Endodermal cell (in vitro differentiated cells): ENCODE results near the gene SORCS2. TPM values are rescaled to one million over a fixed set of nuclear protein-coding genes. Genes with fewer than 3 reads are reported as not detected.

Experiments used
- DNase-seq: peaks from one replicate; pipeline ENCODE4 v3.0.0-alpha.2; 2017
- H3K27ac ChIP-seq: 2 replicates; pipeline ENCODE4 v1.5.1; 2013; ENCODE audit warnings: mild to moderate bottlenecking, low read depth, low read length, moderate library complexity
- H3K27me3 ChIP-seq: 2 replicates; pipeline ENCODE4 v1.6.1; 2013; ENCODE audit warnings: mild to moderate bottlenecking, low read length, moderate library complexity; ENCODE audit not compliant: insufficient read depth, control insufficient read depth, poor library complexity, severe bottlenecking
- H3K36me3 ChIP-seq: 2 replicates; pipeline ENCODE4 v1.7.0; 2013; ENCODE audit warnings: mild to moderate bottlenecking, low read length, moderate library complexity; ENCODE audit not compliant: control insufficient read depth, insufficient read depth
- H3K4me1 ChIP-seq: one replicate; pipeline ENCODE4 v1.7.0; 2013; ENCODE audit warnings: low read length; ENCODE audit not compliant: control insufficient read depth, insufficient read depth
- H3K4me3 ChIP-seq: 2 replicates; pipeline ENCODE4 v1.5.1; 2013; ENCODE audit warnings: mild to moderate bottlenecking, low read length, moderate library complexity
- H3K9ac ChIP-seq: 2 replicates; pipeline ENCODE4 v1.6.1; 2013; ENCODE audit warnings: mild to moderate bottlenecking, low read length, moderate library complexity; ENCODE audit not compliant: poor library complexity, severe bottlenecking; ENCODE audit errors: extremely low read depth
- H3K9me3 ChIP-seq: 2 replicates; pipeline ENCODE4 v1.6.1; 2013; ENCODE audit warnings: mild to moderate bottlenecking, low read length, moderate library complexity; ENCODE audit not compliant: control insufficient read depth
- H3K27ac Mint-ChIP-seq: 2 replicates; pipeline ENCODE4 v1.8.0; 2020; ENCODE audit warnings: mixed read lengths
- H3K27me3 Mint-ChIP-seq: 2 replicates; pipeline ENCODE4 v1.8.0; 2021; ENCODE audit warnings: mild to moderate bottlenecking, mixed read lengths; ENCODE audit not compliant: insufficient read depth
- H3K36me3 Mint-ChIP-seq: 2 replicates; pipeline ENCODE4 v1.8.0; 2020; ENCODE audit warnings: low read depth, mixed read lengths
- H3K4me1 Mint-ChIP-seq: 2 replicates; pipeline ENCODE4 v1.8.0; 2020; ENCODE audit warnings: mixed read lengths
- H3K4me3 Mint-ChIP-seq: 2 replicates; pipeline ENCODE4 v1.8.0; 2020; ENCODE audit warnings: mild to moderate bottlenecking, moderate library complexity, mixed read lengths
- H3K9me3 Mint-ChIP-seq: 2 replicates; pipeline ENCODE4 v1.8.0; 2020; ENCODE audit warnings: mild to moderate bottlenecking, mixed read lengths
- CTCF ChIP-seq: fragments of 200-600 bp; sonication (generic); conservative IDR thresholded peaks from 2 replicates; pipeline ENCODE4 v1.5.0; 2021; ENCODE audit warnings: antibody characterized with exemption, mild to moderate bottlenecking
- WGBS, 2 experiments: methylation state at CpG; one replicate each; pipeline versions ENCODE4 v1.1.5 to v1.1.7; 2013; ENCODE audit warnings: missing lambda C conversion rate in 2 of 2, mixed read lengths in 1 of 2; ENCODE audit not compliant: insufficient coverage in 1 of 2, insufficient read length in 1 of 2; 5-methylcytosine and 5-hydroxymethylcytosine counted together
- total RNA-seq, 2 donors: library from RNA; stranded (reverse); fragmentation: NEBNext Ultra II Directional in 1 of 2; extraction: Animal tissue kit (Norgen Biotek cat#: 25700) in 1 of 2; gene quantifications; 2 replicates in 1 of 2; 3 replicates in 1 of 2; pipeline ENCODE4 v1.2.1, GENCODE V29; 2021

SORCS2 gene
- total RNA-seq, 2 donors from 2014 or later = 1.4 to 1.9 TPM

GRCh38 chr4:7665321-7665720, 473.0 kb downstream of the SORCS2 start:
- Histone ChIP-seq H3K27me3 (no peaks in the 10 kb centered on the region), H3K4me1 (no peaks in the 10 kb centered on the region), H3K36me3 (no peaks in the 10 kb centered on the region), H3K27ac (no peak overlapping the region), H3K9ac (no peak overlapping the region), H3K4me3 (no peak overlapping the region), H3K9me3 (no peaks in the 10 kb centered on the region)
- Mint-ChIP-seq H3K27me3 (peaks cover 3% of the 10 kb centered on the region), H3K27ac (no peak overlapping the region), H3K9me3 (no peaks in the 10 kb centered on the region), H3K4me3 (no peak overlapping the region), H3K36me3 (no peaks in the 10 kb centered on the region), H3K4me1 (no peaks in the 10 kb centered on the region)
- 92 to 100% methylated on average over 2 to 3 of the region's 3 CpGs for WGBS, 2 experiments
- no peak for TF ChIP-seq CTCF
- DNase-seq = no peak

- H3K27ac Mint-ChIP-seq = no peak overlapping the region
- H3K4me1 Mint-ChIP-seq = no peaks in the 10 kb centered on the region
- no peak for TF ChIP-seq CTCF
- Histone ChIP-seq H3K27ac (no peak overlapping the region), H3K9ac (no peak overlapping the region), H3K9me3 (peaks cover 3% of the 10 kb centered on the region), H3K4me1 (no peaks in the 10 kb centered on the region), H3K36me3 (no peaks in the 10 kb centered on the region), H3K27me3 (no peaks in the 10 kb centered on the region), H3K4me3 (no peak overlapping the region)
- H3K9me3 Mint-ChIP-seq = peaks cover 5% of the 10 kb centered on the region
- peaks cover 3% of the 10 kb centered on the region for H3K27me3 Mint-ChIP-seq
- DNase-seq = no peak
- 84 to 91% methylated on average over 12 to 15 of the region's 15 CpGs for WGBS, 2 experiments
- H3K36me3 Mint-ChIP-seq = no peaks in the 10 kb centered on the region
- H3K4me3 Mint-ChIP-seq = no peak overlapping the region
Measured at GRCh38 chr4:7666011-7666410, 473.7 kb downstream of the SORCS2 start.

GRCh38 chr4:7666744-7667143, 474.4 kb downstream of the SORCS2 start:
- Mint-ChIP-seq H3K4me3 (no peak overlapping the region), H3K27me3 (peaks cover 3% of the 10 kb centered on the region), H3K36me3 (no peaks in the 10 kb centered on the region), H3K9me3 (peaks cover 12% of the 10 kb centered on the region), H3K27ac (no peak overlapping the region), H3K4me1 (no peaks in the 10 kb centered on the region)
- no peaks in the 10 kb centered on the region for H3K27me3 ChIP-seq
- H3K9me3 ChIP-seq = peaks cover 10% of the 10 kb centered on the region
- H3K27ac ChIP-seq = no peak overlapping the region
- no peaks in the 10 kb centered on the region for H3K4me1 ChIP-seq
- H3K4me3 ChIP-seq = no peak overlapping the region
- TF ChIP-seq CTCF = no peak
- no peaks in the 10 kb centered on the region for H3K36me3 ChIP-seq
- DNase-seq = no peak
- 83 to 93% methylated on average over 6 of the region's 6 CpGs for WGBS, 2 experiments
- H3K9ac ChIP-seq = no peak overlapping the region
